Measurements from ENCODE around the gene ITPR1.

The ITPR1 gene

GRCh38 chr3:4599612-4600011, 106.5 kb downstream of the ITPR1 start:
- DNase-seq, result no peak

- DNase-seq, result no peak
Measured at GRCh38 chr3:4600493-4600892, 107.3 kb downstream of the ITPR1 start.

GRCh38 chr3:4601892-4602291, 108.7 kb downstream of the ITPR1 start:
- DNase-seq, result no peak

GRCh38 chr3:4604693-4605092, 111.5 kb downstream of the ITPR1 start:
- no peak for DNase-seq

- no peak for DNase-seq
Measured at GRCh38 chr3:4606911-4607310, 113.8 kb downstream of the ITPR1 start.

GRCh38 chr3:4613366-4613765, 120.2 kb downstream of the ITPR1 start:
- DNase-seq, result no peak

GRCh38 chr3:4614070-4614469, 120.9 kb downstream of the ITPR1 start:
- no peak for DNase-seq

GRCh38 chr3:4614927-4615326, 121.8 kb downstream of the ITPR1 start:
- no peak for DNase-seq

- DNase-seq, result no peak
Measured at GRCh38 chr3:4615750-4616149, 122.6 kb downstream of the ITPR1 start.

GRCh38 chr3:4623421-4623999, 130.4 kb downstream of the ITPR1 start:
- DNase-seq, result no peak

GRCh38 chr3:4627651-4628375, 134.7 kb downstream of the ITPR1 start:
- DNase-seq, result no peak

GRCh38 chr3:4629095-4630007, 136.2 kb downstream of the ITPR1 start:
- DNase-seq, result no peak

- DNase-seq, result no peak
Measured at GRCh38 chr3:4633078-4634004, 140.2 kb downstream of the ITPR1 start.

GRCh38 chr3:4634894-4635293, 141.7 kb downstream of the ITPR1 start:
- no peak for DNase-seq

- DNase-seq, result no peak
Measured at GRCh38 chr3:4637265-4637664, 144.1 kb downstream of the ITPR1 start.

- no peak for DNase-seq
Measured at GRCh38 chr3:4641863-4642563, 148.9 kb downstream of the ITPR1 start.

- no peak for DNase-seq
Measured at GRCh38 chr3:4642611-4643010, 149.5 kb downstream of the ITPR1 start.

GRCh38 chr3:4643904-4644547, 150.9 kb downstream of the ITPR1 start:
- no peak for DNase-seq

GRCh38 chr3:4644951-4645350, 151.8 kb downstream of the ITPR1 start:
- no peak for DNase-seq

GRCh38 chr3:4645468-4645867, 152.3 kb downstream of the ITPR1 start:
- DNase-seq, result no peak

GRCh38 chr3:4647411-4647810, 154.3 kb downstream of the ITPR1 start:
- DNase-seq, result no peak
